Islet of Langerhans (tissue), 1 donor: ENCODE results near the gene ZBTB34.
"Not testable (repeated sequence)": the region's sequence is repeated elsewhere in the genome, so short reads cannot be mapped to it uniquely, and the experiment has no call there.

ENCODE experiments used
- FAIRE-seq: peaks from one replicate; lab custom pipeline; 2011; peaks lifted over from hg19 to GRCh38; lab: Jason Lieb, UNC

Gene ZBTB34, protein sequence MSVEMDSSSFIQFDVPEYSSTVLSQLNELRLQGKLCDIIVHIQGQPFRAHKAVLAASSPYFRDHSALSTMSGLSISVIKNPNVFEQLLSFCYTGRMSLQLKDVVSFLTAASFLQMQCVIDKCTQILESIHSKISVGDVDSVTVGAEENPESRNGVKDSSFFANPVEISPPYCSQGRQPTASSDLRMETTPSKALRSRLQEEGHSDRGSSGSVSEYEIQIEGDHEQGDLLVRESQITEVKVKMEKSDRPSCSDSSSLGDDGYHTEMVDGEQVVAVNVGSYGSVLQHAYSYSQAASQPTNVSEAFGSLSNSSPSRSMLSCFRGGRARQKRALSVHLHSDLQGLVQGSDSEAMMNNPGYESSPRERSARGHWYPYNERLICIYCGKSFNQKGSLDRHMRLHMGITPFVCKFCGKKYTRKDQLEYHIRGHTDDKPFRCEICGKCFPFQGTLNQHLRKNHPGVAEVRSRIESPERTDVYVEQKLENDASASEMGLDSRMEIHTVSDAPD

GRCh38 chr9:126860077-126860756, at the start of gene ZBTB34:
Gene ZBTB34 (plus strand): TSS chr9:126860639. CDS start chr9:126879400, 18,761 bp downstream.
- no peak for FAIRE-seq

GRCh38 chr9:126813072-126813471, 47.4 kb upstream of the ZBTB34 start:
- no peak for FAIRE-seq

GRCh38 chr9:126814091-126814490, 46.3 kb upstream of the ZBTB34 start:
- peak; percentile 89 for FAIRE-seq

- not testable (repeated sequence) for FAIRE-seq
These were observed 42.8 kb upstream of the ZBTB34 start for GRCh38 chr9:126817615-126818014.

DNA sequence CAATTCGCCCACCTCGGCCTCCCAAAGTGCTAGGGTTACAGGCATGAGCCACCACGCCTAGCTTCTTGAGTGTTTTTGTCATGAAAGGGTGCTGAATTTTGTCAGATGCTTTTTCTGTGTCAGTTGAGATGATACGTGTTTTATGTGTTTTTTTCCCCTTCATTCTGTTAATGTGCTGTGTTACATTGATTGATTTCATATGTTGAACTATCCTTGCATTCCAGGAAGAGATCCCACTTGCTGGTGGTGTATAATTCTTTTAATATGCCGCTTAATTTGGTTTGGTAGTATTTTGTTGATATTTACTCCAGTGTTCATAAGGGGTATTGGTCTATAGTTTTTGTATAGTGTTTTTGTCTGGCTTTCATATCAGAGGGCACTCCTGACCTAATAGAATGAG, 42.0 kb upstream of the ZBTB34 start:
- no peak for FAIRE-seq

DNA sequence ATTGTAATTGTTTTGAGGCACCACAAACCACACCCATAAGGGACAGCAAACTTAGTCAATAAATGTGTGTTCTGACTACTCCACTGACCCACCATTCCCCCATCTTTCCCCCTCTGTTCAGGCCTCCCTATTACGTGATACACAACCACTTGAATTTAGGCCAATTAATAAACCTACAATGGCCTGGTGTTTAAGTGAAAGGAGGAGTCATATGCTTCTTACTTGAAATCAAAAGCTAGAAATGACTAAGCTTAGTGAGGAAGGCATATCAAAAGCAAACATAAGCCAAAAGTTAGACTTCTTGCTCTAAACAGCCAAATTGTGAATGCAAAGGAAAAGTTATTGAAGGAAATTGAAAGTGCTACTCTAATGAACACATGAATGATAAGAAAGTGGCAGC, 41.0 kb upstream of the ZBTB34 start:
- FAIRE-seq, result no peak

DNA sequence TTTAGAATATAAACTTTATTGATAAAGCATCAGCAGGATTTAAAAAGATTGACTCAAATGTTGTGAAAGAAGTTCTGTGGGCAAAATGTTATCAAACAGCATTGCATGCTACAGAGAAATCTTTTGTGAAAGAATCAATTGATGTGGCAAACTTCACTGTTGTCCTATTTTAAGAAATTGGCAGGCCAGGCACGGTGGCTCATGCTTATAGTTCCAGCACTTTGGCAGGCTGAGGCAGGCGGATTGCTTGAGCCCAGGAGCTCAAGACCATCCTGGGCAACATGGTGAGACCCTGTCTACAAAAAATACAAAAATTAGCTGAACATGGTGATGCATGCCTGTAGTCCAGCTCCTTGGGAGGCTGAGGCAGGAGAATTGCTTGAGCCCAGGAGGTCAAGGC, 38.2 kb upstream of the ZBTB34 start:
- no peak for FAIRE-seq

DNA sequence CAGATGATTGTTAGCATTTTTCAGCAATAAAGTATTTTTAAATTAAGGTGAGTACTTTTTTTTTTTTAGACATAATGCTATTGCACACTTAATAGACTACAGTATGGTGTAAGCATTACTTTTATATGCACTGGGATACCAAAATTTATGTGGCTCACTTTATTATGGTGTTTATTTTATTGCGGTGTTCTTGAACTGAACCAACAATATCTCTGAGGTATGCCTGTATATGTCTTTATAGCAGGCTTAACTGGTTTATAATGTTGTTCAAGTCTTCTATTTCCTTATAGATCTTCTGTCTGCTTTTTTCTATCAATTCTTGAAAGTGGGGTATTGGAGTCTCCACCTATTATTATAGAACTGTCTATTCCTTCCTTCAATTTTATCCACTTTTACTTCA, 37.6 kb upstream of the ZBTB34 start:
- no peak for FAIRE-seq

- FAIRE-seq, result not testable (repeated sequence)
These were observed 36.4 kb upstream of the ZBTB34 start for GRCh38 chr9:126824052-126824451.

GRCh38 chr9:126827227-126827626, 33.2 kb upstream of the ZBTB34 start:
- FAIRE-seq, result no peak

GRCh38 chr9:126829035-126829434, 31.4 kb upstream of the ZBTB34 start:
- FAIRE-seq, result no peak

DNA sequence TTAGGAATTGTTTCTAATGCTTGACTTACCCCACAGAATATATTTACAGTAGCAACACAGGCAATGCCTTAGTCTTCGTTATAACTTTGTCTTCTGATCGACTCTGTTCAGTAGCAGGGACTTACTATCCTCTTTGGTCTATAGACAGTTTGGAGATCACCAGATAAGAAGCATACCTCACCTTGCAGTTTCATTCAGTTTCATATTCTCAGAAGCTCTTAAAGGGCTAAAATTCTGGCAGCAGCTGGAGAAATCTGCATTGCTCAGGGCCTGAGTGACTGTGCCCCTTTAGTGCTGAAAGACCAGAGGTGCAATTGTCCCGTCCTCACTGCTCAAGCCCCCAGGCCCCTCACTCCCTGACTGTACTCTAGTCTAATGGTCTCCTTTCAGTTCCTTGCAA, 29.6 kb upstream of the ZBTB34 start:
- FAIRE-seq, result no peak

GRCh38 chr9:126832440-126832839, 28.0 kb upstream of the ZBTB34 start:
- no peak for FAIRE-seq

GRCh38 chr9:126833020-126833419, 27.4 kb upstream of the ZBTB34 start:
- FAIRE-seq, result no peak

DNA sequence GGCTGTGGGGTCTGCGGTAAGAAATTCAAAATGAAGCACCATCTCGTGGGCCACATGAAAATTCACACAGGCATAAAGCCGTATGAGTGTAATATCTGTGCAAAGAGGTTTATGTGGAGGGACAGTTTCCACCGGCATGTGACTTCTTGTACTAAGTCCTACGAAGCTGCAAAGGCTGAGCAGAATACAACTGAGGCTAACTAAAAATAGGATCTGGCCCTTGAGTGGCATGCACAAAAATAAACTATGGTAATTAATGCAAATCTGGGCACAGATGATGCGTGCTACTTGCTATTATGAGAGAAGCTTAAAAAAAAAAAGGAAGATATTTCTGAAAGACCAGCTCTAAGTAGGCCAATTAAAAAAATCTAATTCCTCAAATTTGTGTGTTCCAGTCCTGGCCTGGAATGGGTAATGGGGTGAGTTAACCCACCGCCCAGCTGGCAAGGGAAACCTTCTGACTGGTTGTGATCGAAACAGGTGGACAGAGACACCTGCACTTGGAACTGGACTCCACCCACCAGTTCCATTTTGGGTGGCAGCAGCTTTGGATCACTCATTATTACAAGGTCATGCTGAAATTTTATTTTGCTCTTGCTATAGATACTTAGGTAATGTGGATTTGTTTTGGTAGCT, 26.6 kb upstream of the ZBTB34 start:
- no peak for FAIRE-seq

- no peak for FAIRE-seq
These were observed 25.8 kb upstream of the ZBTB34 start for GRCh38 chr9:126834672-126835071.

- no peak for FAIRE-seq
These were observed 24.2 kb upstream of the ZBTB34 start for GRCh38 chr9:126836216-126836615.

DNA sequence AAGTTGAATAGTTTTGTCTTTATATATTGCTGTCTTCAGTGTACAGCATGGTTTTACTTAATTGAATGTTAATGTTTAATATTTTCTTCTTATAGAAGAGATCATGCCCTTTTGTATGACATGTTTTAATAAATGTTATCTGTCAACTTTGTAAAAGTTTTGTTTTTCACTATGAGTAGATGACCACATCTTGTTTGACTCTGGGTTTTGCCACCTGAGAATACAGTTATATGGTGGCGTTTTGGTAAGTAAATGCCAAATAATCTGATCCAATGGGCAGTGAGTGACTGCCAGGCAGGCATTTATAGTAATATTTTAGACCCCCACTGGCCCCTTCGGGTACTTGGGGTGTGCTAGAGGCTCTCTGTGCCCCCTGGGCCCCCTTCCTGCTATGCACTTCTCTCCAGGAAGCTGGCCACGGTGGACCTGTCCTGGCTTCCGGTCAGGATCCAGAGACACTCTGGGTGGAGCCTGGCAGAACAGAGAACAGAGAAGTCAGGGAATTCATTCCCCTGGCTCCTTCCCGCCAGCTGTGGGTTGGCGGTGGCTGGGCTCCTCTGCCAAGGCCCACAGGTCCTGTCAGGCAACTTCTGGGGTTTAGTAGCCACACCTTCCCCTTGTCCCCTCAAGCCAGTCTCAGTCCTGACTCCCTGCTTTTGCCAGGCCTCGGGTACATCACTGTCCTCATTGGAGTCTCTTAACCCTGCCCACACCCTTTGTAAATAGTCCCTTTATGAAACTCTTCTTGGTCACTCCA, 22.2 kb upstream of the ZBTB34 start:
- no peak for FAIRE-seq

DNA sequence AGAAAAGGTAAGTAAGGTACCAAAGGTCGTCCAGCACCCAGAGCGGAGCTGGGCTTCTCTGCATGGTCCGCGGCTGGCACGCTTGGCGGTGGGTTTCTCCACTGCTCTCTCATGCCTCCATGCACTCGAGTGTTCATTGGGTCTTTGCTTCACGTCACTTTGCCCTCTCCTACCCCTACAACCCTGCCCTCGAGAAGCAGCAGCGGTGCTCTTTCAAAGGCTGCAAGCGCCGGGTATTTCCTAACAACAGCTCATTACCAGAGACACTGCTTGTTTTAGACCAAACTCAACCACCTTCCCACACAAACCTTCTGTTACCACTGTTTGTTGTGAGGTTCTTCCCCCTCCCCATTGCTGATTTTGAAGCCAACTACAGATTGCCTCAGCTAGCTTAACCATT, 21.5 kb upstream of the ZBTB34 start:
- FAIRE-seq, result no peak

DNA sequence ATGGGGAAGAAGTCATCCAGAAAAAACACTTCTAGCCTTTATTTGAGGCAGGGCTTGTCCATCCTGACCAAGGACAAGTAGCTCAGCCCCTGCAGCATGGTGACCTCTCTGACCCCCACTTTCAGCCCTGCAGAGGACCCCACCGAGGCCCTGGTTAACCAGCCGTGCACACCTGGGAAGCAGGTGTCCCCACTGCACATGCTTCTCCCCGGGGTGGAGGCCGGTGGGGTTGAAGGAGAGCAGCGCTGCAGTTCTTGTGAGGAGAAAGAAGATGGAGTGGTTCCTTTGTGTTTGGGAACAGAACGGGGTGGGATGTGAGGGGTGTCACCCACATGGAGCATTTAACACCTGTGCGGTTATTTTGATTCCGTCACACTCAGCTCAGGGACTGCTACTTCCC, 21.1 kb upstream of the ZBTB34 start:
- no peak for FAIRE-seq

GRCh38 chr9:126842220-126842842, 18.1 kb upstream of the ZBTB34 start:
- no peak for FAIRE-seq
